ENCODE measurements around the gene ELK4.

The ELK4 gene

GRCh38 chr1:205630241-205630640 is 1.6 kb downstream of the ELK4 start:
- no peak for DNase-seq (ENCODE audit: low read depth, low spot score)

- no peak for DNase-seq (ENCODE audit: low read depth, low spot score)
Observed at GRCh38 chr1:205629751-205630150, 2.1 kb downstream of the ELK4 start.

GRCh38 chr1:205627956-205628355 is 3.9 kb downstream of the ELK4 start:
- no peak for DNase-seq (ENCODE audit: low read depth, low spot score)

GRCh38 chr1:205626216-205626615 is 5.6 kb downstream of the ELK4 start:
- DNase-seq (ENCODE audit: low read depth, low spot score): no peak

GRCh38 chr1:205623646-205624045 is 8.2 kb downstream of the ELK4 start:
- DNase-seq (ENCODE audit: low read depth, low spot score): no peak

- no peak for DNase-seq (ENCODE audit: low read depth, low spot score)
Observed at GRCh38 chr1:205620269-205620668, 11.5 kb downstream of the ELK4 start.

- DNase-seq (ENCODE audit: low read depth, low spot score): no peak
Observed at GRCh38 chr1:205619376-205619775, 12.4 kb downstream of the ELK4 start.

GRCh38 chr1:205616563-205617293 is 15.1 kb downstream of the ELK4 start:
- no peak for DNase-seq (ENCODE audit: low read depth, low spot score)

GRCh38 chr1:205615789-205616188 is 16.0 kb downstream of the ELK4 start:
- no peak for DNase-seq (ENCODE audit: low read depth, low spot score)

GRCh38 chr1:205613854-205614412 is 17.9 kb downstream of the ELK4 start:
- no peak for DNase-seq (ENCODE audit: low read depth, low spot score)

- DNase-seq (ENCODE audit: low read depth, low spot score): no peak
Observed at GRCh38 chr1:205612556-205612955, 19.3 kb downstream of the ELK4 start.

- no peak for DNase-seq (ENCODE audit: low read depth, low spot score)
Observed at GRCh38 chr1:205612104-205612503, 19.7 kb downstream of the ELK4 start.

- DNase-seq (ENCODE audit: low read depth, low spot score): no peak
Observed at GRCh38 chr1:205610901-205611466, 20.8 kb downstream of the ELK4 start.

- DNase-seq (ENCODE audit: low read depth, low spot score): no peak
Observed at GRCh38 chr1:205610036-205610435, 21.8 kb downstream of the ELK4 start.

- DNase-seq (ENCODE audit: low read depth, low spot score): no peak
Observed at GRCh38 chr1:205604825-205605505, 26.8 kb downstream of the ELK4 start.

GRCh38 chr1:205604059-205604458 is 27.8 kb downstream of the ELK4 start:
- no peak for DNase-seq (ENCODE audit: low read depth, low spot score)

- DNase-seq (ENCODE audit: low read depth, low spot score): no peak
Observed at GRCh38 chr1:205601205-205601604, 30.6 kb downstream of the ELK4 start.

- DNase-seq (ENCODE audit: low read depth, low spot score): no peak
Observed at GRCh38 chr1:205600085-205600484, 31.7 kb downstream of the ELK4 start.

GRCh38 chr1:205599669-205600042 is 32.2 kb downstream of the ELK4 start:
- DNase-seq (ENCODE audit: low read depth, low spot score): no peak

- peak; percentile 61 for DNase-seq (ENCODE audit: low read depth, low spot score)
Observed at GRCh38 chr1:205598841-205599668, 32.8 kb downstream of the ELK4 start.

- DNase-seq (ENCODE audit: low read depth, low spot score): no peak
Observed at GRCh38 chr1:205597691-205598314, 34.0 kb downstream of the ELK4 start.

Data from smooth muscle cell of the brain vasculature (primary cell).